ENCODE data around the gene ZNF232.
"Not testable (repeated sequence)": the region's sequence is repeated elsewhere in the genome, so short reads cannot be mapped to it uniquely, and the experiment has no call there.

Gene ZNF232

DNA sequence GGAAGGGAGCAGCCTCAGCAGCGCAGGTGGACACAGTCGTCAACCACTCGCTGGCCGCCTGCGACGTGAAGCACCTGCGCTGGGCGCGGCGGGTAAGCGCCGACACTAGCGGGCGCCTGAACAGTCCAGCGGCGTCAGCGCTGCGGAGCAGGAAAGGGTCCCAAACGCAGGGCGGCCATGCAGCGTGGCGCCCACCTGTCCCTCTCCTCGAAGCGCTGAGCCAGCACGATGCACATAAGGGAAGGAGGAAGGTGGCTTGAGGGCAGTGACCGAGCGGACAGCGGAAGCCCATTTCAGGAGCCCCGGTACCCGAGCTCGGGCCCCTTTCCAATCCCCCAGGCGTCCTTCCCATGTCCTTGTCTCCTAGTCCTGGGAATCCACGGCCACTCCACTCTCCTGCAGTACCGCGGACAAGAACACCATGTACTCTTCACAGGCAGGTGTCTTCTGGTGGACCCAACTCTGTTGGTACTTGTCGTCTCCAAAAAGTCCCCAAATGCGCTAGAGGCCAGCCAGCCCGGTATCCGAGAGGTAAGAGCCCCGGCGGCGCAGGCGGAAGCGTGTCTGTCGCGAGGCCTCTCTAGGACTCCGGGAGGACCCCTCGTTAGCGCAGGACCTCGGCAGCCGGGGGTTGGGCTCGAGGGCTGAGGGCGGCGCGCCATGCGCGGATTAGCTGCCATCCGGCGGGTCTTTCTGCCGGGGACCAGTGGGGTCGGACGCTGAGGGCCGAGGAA, 14.4 kb downstream of the ZNF232 start:
- no peak for DNase-seq (ENCODE audit: low read depth)

DNA sequence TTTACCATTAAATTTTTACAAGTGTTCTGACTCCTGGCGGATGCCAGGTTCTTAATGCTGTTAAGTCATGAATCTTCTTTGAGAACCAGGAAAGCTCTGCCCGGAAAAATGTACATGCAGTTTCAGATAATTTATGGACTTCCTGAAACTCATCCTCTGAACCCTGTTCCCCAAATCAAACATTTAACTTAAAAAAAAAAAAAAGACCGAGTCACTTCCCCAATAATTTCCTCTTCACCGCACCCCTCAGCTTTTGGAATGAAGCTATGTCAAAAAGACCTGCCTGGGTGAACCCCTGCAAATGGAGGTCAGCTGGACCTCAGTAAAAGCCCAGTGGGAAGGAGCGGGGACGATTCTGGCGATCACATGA, 15.0 kb downstream of the ZNF232 start:
- DNase-seq (ENCODE audit: low read depth): no peak

DNA sequence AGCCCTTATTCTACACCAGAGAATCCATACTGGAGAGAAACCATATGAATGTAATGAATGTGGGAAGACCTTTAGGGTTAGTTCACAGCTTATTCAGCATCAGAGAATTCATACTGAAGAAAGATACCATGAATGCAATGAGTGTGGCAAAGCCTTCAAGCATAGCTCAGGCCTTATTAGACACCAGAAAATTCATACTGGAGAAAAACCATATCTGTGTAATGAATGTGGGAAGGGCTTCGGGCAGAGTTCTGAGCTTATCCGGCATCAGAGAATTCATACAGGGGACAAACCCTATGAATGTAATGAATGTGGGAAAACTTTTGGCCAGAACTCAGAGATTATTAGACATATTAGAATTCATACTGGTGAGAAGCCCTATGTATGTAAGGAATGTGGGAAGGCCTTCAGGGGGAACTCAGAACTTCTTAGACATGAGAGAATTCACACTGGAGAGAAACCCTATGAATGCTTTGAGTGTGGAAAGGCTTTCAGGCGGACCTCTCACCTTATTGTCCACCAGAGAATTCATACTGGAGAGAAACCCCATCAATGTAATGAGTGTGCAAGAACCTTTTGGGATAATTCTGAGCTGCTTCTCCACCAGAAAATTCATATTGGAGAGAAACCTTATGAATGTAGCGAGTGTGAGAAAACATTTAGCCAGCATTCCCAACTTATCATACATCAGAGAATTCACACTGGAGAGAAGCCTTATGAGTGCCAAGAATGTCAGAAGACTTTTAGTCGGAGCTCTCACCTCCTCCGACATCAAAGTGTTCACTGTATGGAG, 19.3 kb downstream of the ZNF232 start:
- no peak for DNase-seq (ENCODE audit: low read depth)

DNA sequence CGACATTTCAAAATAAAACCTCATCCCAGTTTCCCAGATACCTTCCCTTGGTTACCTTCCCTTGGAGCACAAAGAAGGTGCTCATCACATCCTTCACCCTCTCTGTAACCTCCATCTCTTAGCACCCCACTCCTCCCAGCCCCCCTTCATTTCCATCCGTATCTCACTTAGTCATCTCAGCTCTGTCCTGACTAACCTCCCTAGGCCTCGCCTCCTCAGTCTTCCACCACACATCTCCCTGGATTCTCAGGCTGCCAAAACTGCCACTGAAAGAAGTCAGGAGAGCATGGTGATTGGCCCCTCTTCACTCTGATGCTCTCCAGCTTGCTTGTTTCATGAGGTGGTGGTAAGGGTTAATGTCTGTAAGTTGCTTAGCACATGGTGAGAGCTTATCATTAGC, 31.1 kb downstream of the ZNF232 start:
- DNase-seq (ENCODE audit: low read depth): no peak

DNA sequence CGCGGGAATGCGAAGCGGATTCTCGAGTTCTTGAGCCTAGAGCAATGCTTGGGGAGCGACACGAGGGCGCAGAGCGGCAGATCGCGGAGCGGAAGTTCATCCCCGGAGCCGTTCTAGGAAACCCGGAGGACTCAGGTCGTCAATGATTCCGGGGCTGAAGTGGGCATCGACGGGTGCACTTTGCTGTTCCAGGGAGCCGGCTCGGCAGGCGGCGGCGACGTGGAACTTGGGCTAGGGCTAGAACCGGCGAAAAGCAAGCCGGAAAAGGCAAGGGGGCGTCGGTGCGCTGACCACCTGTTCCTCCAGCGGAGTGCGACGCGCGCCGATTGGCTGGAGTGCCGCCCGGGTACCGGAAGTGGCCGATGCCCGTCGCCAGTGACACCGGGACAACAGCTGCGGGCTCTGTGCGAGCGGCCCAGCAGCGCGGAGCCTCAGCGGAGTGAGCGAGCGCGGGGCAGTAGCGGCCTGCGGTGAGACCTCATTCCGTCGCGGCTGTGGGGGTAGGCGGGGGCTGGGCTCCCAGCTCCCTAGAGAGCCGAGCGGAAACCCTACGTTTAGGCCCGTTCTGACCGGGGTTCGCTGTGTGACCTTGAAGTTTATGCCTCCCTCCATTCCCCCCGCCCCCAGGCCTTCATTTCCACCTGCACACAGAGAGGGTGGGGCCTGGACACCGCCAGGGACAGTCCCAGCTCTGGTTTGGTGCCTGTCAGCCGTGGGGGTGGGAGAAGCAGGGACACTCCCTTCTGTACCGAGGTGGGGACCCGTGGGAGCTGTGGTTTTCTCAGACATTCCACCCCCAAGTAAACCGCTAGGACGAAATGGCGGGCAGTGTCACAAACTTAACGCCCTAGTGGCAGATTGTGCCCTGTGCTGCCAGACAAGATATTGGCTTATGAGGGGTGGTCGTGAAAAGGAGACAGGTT, 33.3 kb downstream of the ZNF232 start, which contains the start of gene ZFP3:
Gene ZFP3 (plus strand): TSS at position 362 of the 923 bp plus-strand sequence. CDS start 13,038 bp downstream, outside the sequence.
- peak; percentile 51 for DNase-seq (ENCODE audit: low read depth)

DNA sequence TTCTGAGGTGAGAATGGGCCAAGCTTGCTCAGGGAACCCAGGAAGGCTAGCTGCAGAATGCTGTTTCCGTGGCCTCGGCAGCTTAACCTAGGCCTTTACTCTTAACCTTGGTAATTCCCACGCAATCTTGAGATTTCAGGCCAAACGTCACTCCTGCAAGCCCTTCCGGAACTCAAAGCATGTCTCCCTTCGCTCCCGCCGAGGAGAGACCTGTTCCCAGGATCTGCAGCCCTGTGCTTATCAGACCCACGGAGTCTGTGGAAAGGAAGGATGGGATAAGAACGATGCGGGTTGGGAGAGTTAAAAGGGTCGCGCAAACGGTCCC, 33.9 kb downstream of the ZNF232 start:
- no peak for DNase-seq (ENCODE audit: low read depth)

DNA sequence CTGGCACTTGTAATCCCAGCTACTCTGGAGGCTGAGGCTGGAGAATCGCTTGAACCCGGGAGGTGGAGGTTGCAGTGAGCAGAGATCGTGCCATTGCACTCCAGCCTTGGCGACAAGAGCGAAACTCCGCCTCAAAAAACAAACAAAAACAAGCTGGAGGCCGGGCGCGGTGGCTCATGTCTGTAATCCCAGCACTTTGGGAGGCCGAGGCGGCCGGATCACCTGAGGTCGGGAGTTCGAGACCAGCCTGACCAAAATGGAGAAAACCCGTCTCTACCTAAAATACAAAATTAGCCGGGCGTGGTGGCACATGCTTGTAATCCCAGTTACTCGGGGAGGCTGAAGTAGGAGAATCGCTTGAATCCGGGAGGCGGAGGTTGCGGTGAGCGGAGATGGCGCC, 34.4 kb downstream of the ZNF232 start:
- DNase-seq (ENCODE audit: low read depth): not testable (repeated sequence)

DNA sequence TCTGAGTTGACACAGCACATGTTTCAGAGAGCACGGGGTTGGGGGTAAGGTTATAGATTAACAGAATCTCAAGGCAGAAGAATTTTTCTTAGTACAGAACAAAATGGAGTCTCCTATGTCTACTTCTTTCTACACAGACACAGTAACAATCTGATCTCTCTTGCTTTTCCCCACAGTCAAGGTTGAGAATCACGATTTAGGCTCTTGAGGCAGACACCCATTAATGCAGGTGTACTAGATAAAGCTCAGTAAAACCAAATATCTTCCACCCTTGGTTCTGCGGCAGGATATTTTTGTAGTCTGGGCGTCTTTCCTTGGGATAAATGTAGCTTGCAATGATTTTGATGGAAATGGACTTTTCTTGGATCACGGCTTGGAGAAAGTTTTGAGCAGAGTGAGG, 36.2 kb downstream of the ZNF232 start:
- not testable (repeated sequence) for DNase-seq (ENCODE audit: low read depth)

DNA sequence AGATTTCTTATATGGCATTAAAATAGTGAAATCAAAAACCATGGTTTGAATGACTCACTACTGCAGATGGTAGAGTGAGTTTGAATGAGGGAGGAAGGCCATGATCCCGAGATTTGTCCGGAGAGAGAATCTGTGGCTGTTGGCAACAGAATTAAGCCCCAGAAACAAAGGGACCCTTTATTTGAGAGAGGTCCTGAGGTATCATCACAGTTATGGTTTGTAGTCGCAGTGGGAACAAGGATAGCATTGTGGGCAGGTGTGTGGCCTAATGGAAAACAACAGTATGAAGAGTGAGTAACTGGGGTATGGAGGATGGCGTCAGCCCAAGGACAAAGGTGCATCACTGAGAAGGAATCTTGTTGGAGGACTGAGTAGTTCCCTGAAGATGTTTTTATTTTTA, 42.0 kb downstream of the ZNF232 start:
- DNase-seq (ENCODE audit: low read depth): no peak

DNA sequence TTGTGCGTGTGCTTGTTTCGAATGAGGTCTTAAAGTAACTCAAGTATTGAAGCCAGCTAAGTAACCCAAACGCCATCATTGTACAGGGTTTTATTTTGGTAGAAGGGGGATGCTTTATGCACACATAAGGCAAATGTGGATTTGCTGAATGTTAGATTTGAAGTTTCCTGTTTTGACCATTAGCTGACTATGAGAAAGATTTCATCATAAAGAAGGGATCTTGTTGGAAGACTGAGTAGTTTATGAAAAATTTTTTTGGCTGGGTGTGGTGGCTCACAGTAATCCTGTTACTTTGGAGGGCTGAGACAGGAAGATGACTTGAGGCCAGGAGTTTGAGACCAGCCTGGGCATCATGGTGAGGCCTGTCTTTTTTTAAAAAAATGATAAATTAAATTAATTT, 43.4 kb downstream of the ZNF232 start:
- DNase-seq (ENCODE audit: low read depth): no peak

DNA sequence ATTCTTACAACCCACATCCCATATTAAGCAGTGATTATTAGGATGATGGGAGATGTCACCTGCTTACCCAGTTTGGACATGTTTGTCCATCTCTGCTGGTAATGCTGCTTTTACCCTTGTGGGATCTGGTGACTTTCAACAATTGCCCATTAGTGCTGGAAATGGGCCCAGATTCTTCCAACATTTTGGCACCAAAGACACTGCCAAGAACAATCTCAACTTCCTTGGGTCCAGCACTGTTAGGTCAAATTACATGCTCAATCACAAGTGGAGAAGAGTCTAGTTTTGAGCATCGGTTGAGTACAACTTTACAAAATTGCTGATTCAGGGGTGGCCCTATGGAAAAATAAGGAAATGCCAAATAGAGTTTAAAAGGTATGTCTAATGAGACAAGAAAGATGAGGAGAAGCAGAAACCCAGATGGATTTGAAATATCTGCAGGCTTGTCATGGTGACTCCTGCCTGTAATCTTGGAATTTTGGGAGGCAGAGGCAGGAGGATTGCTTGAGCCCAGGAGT, 46.4 kb downstream of the ZNF232 start:
- DNase-seq (ENCODE audit: low read depth): no peak
